Uterus (tissue), 2 donors: ENCODE data around the gene DPP6.

Source experiments
- POLR2A ChIP-seq, 2 donors: fragments of 450-650 bp; IDR thresholded peaks; one replicate each; pipeline ENCODE4 v1.6.1; 2016; ENCODE audit warnings: antibody characterized with exemption in 2 of 2, mild to moderate bottlenecking in 1 of 2, moderate library complexity in 1 of 2
- TF ChIP-seq, protein P1 (sequence below), 4 experiments: fragments of 200-600 bp in 2 of 4; fragments of 450-650 bp in 2 of 4; sonication (generic) in 2 of 4; IDR thresholded peaks; one replicate each; pipeline ENCODE4 v1.5.1; 2016 to 2019; ENCODE audit warnings: antibody characterized with exemption in 4 of 4, mild to moderate bottlenecking in 2 of 4, moderate library complexity in 1 of 4

DNA sequence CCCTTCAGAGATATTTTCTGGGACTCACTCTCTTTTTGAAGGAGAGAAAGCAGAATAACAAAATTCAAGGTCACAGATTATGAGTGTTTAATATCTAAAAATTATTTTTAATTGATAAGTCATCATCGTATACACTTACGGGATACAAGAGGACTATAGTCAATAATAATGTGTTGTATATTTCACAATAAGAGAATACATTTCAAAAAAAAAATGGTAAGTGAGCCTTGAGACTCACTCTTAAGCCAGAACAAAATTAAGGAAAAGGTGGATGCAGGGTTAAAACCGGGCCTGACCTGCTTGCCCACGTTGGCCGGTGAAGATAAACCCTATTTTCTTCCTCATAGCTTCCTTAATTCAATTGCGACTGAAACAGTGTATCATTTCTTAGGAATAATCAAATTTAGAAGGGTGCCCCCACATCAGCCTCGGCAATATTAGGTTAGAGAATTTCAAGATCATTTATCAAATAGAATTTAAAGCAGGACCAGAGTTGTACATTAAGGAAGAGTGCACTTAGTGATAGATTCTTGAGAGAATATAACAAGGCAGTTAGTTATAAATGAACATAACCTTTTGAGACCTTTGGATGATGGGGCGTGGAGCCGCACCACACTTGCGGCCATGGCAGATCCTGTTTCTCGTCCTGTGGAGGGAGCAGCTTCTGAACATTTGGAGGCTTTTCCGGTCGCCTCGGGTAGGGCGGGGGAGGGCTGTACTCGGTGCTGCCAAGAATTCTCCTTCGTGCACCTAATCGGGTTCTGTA is 628.9 kb downstream of the DPP6 start:
- TF ChIP-seq, protein P1, sequence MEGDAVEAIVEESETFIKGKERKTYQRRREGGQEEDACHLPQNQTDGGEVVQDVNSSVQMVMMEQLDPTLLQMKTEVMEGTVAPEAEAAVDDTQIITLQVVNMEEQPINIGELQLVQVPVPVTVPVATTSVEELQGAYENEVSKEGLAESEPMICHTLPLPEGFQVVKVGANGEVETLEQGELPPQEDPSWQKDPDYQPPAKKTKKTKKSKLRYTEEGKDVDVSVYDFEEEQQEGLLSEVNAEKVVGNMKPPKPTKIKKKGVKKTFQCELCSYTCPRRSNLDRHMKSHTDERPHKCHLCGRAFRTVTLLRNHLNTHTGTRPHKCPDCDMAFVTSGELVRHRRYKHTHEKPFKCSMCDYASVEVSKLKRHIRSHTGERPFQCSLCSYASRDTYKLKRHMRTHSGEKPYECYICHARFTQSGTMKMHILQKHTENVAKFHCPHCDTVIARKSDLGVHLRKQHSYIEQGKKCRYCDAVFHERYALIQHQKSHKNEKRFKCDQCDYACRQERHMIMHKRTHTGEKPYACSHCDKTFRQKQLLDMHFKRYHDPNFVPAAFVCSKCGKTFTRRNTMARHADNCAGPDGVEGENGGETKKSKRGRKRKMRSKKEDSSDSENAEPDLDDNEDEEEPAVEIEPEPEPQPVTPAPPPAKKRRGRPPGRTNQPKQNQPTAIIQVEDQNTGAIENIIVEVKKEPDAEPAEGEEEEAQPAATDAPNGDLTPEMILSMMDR (IDR thresholded peaks at IDR 0.05) = no peak
- TF ChIP-seq POLR2A (IDR thresholded peaks at IDR 0.05) = no peak
